HTR-8/SVneo (cell line): Measurements from ENCODE around the gene CISD2.
"Not testable (repeated sequence)": the region's sequence is repeated elsewhere in the genome, so short reads cannot be mapped to it uniquely, and the experiment has no call there.

Experiments
- DNase-seq: peaks from one replicate; pipeline ENCODE4 v3.0.0; 2011; ENCODE audit warnings: low spot score, mixed read lengths; ENCODE audit not compliant: insufficient read length
- FAIRE-seq: peaks from 2 replicates; lab custom pipeline; 2011; peaks lifted over from hg19 to GRCh38; lab: Jason Lieb, UNC

CISD2 gene

DNA sequence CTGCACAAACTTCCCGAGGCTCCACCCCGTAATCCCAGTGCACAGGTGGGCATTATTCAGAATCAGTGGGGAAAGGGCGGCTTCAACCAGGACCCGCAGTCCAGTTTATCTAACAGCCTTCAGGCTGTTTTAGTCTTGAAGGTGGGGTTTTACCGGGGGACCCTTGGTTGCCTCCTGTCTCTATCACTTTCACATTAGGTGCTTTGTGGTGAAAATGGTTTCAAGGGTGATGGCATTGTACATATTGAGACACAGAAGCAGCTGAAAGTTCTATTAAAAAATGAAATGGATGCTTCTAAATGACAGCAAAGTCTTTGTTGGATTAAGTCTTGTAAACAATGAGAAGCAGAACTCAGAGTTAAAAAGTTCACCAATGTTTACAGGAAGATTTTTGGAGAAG, 27.8 kb downstream of the CISD2 start:
- FAIRE-seq, DNase-seq: not testable (repeated sequence)

DNA sequence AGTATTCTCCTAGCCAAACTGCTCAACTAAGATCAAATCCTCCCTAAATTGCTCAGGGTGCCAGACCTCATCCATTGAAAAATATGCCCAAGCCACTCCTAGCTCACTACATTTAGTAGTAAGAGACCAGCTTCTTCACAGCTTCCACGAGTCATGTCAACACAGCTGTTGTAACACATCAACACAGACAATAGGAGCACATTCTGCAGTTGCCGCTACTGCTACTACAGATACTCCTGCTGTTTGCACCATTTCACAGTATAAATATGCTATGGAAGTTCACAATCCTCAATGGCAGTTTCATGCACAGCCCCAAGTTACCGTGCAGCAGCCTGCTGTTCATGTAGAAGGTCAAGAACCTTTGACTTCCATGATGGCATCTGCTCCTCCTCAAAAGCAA, 28.8 kb downstream of the CISD2 start:
- DNase-seq = not testable (repeated sequence)

DNA sequence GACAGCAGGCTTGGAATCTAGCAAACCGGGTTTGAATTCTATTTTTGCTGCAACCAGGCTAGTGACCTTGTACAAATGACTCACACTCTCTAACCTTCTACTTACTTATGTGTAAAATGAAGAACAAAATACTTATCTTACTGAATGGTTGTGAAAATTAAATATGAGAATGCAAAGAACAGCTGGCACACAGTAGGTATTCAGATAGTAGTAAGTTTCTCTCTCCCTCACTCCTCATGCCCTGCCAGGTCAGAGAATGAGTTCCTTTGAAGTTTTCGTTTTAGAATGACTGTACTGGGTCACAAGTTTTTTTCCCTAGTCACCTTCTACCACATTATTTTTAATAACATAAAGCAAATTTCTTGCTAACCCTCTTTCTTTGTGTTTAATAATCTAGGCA, 33.0 kb downstream of the CISD2 start:
- FAIRE-seq (no peak), DNase-seq (no peak)

More for the DNA sequence above, 28.8 kb downstream of the CISD2 start:
- FAIRE-seq = not testable (repeated sequence)

DNA sequence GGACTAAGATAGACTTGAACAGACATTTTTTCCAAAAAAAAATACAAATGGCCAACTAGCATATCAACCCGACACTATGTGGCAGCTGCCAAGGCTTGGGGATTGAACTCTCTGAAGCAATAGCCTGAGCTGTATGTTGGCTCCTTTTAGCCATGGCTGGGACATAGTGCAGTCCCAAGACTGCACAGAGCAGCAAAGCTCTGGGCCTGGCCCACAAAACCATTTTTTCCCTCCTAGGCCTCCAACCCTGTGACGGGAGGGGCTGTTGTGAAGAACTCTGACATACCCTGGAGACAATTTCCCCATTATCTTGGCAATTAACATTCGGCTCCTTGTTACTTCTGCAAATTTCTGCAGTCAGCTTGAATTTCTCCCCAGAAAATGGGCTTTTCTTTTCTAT, 50.1 kb downstream of the CISD2 start:
- no peak for DNase-seq

DNA sequence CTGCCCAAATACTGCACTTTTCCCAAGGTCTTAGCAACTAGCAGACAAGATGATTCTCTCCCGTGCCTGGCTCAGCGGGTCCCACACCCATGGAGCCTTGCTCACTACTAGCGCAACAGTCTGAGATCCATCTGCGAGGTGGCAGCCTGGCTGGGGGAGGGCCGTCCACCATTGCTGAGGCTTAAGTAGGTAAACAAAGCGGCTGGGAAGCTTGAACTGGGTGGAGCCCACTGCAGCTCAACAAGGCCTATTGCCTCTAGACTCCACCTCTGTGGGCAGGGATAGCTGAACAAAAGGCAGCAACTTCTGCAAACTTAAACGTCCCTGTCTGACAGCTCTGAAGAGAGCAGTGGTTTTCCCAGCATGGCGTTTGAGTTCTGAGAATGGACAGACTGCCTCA, 50.9 kb downstream of the CISD2 start:
- not testable (repeated sequence) for DNase-seq, FAIRE-seq

More for the DNA sequence above, 50.1 kb downstream of the CISD2 start:
- FAIRE-seq = no peak

DNA sequence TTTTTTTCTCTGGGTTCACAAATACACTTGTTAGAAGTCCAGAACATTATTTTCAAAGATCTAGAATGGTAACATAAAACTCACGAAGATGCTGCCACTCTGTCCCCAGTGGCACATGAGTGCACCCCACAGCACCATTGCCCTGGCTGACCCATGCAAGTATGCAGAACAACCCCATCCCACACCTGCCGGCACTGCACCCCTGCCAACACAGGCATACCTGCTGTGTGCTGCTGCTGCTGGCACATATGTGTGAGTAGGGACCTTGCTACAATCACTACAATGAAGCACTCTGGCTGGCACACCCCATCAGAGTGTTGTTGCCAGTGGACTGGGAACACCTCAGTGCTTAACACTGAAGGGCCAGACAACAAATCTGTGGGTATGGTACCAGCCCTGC, 66.9 kb downstream of the CISD2 start:
- DNase-seq (no peak), FAIRE-seq (no peak)

DNA sequence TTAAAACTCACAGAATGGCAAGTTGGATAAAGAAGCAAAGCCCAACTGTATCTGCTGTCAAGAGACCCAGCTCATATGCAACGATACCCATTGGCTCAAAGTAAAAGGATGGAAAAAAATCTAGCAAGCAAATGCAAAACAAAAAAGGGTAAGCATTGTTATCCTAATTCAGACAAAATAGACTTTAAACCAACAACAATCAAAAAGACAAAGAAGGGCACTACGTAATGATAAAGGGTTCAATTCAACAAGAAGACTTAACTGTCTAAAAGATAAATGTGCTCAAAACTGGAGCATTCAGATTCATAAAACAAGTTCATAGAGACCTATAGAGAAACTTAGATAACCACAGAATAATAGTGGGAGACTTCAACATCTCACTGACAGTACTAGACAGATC, 69.3 kb downstream of the CISD2 start:
- not testable (repeated sequence) for DNase-seq, FAIRE-seq
